CD4-positive, alpha-beta T cell treated with Interleukin-15 for 1 hour (primary cell): ENCODE results near the gene PPIF.
"Not testable (repeated sequence)": the region's sequence is repeated elsewhere in the genome, so short reads cannot be mapped to it uniquely, and the experiment has no call there.

Source experiments
- DNase-seq: peaks from one replicate; pipeline ENCODE4 v3.0.0-alpha.2; 2020

PPIF gene

DNA sequence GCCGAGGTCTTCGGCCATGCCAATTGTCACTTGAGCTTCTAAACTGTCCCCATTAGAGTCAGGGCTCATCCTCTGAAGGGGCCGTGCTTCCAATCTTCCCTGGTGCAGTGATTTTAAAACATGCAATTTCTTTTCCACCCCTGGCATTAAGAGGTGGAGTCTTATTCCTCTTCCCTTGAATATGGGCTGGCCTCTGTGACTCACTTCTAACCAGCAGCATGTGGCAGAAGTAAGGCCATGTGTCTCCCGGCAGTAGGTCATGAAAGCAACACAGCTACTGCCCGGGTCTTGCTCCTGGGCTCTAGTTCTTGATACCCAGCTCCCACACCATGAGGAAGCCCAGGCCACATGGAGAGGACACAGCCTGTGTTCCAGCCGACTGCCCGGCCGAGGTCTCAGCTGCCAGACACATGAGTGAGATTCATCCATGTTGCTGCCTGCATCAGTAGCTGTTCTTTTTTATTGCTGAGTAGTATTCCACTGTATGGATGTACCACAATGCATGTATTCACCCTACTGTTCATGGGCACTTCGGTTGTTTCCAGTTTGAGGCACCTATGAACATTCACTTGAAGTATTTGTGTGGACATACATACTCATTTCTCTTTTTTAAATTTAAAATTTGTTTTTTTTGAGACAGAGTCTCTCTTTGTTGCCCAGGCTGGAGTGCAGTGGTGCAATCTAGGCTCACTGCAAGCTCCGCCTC is 14.5 kb upstream of the PPIF start:
- DNase-seq = not testable (repeated sequence)

DNA sequence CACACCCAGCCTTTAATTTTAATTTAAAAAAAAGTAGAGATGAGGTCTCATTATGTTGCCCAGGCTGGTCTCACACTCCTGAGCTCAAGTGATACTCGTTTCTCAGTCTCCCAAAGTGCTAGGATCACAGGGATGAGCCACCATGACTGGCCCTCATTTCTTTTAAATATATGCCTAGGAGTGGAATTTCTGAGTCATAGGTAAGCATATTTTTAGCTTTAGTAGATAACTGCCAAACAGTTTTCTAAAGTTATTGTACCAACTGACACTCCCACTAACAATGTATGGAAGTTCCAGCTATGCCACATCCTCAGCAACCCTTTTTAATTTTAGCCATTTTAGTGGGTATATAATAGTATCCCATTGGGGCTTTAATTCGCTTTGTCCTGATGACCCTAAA is 13.8 kb upstream of the PPIF start:
- no peak for DNase-seq

DNA sequence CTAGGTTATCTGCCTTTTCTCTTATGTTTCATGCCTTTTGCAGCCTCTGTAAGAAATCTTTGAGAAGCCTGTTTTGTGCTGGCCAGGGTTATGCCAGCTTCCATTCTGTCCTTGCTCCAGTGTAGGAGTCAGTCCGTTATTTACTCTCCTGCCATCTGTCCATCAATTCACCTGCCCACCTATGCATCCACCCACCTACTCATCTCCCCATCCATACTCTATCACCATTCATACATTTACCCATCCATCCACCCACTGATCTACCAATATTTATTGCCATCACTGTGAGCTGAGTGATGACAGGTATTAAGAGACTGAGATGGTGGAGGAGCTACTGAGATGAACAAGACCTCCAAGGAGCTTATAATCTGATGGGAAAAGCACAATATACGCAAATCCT is 12.7 kb upstream of the PPIF start:
- no peak for DNase-seq

DNA sequence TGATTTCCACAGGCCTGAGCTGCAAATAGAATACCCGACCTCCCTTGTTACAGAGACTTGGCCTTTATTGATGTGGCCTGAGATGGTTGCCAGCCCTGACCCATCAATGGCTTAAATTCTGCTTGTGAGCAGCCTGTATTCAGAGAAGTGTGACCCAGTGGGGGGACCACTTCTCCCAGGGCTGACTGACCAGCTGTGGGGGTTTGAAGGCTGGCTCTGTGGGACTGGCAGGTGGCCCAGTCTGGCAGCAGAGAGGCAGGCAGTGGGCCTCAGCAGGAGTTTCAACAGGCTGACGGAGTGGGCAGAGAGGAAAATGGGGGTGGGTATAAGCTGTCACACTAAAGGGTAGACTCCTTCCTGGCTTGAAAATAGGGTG is 12.2 kb upstream of the PPIF start:
- DNase-seq = no peak

DNA sequence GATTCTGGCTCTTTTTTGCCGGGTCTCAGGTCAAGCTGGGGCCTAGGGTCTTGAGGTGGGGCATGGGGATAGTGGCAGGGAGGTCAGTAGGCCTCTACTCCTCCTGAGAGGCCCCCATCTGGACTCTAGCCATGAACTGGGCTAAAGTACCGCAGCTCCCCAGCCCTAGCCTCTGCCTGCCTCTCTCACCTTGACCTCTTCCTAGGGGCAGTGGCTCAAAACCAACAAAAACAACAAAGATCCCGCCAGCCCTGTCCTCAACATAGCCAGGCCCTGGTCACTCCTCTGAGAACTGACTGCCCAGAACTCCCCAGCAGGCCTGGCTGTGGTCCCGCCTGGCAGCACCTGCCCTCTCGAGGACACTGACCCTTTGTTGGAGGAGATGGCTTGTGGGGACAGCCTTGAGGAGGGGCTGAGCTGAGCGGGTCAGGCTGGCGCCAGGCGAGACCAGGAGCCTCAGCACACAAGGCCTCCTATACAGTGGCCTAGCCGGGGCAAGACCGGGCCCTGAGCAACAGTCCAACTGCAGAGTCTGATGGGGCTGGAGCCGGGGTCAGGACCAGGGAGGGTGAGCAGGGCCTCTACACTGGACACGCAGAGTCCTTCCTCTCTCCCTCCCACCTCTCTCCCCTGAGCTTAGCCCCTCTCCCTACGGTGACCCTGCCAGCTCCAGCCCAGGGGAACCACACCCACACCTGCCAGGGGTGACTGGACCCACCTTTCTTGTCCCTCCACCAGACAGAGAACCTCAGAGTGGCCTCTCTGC is 11.6 kb upstream of the PPIF start:
- DNase-seq = no peak

DNA sequence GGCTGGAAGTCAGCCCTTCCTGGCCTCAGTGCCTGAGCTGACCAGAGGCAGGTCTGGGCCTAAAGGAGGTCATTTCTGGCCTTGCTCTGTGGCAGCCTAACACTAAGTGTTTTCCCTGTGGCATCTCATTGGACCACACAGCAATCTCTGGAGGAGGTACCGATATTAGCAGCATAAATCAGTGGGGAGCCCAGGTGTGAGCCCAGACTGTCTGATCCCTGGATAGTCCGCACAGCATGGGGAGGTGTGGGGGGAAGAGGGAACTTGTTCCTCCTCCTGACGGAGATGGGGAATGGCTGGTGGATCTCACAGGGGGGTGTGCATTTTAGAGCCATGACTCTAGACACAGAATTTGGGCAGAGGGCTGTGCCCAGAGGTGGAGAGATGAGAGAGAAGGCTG is 11.0 kb upstream of the PPIF start:
- DNase-seq = no peak

DNA sequence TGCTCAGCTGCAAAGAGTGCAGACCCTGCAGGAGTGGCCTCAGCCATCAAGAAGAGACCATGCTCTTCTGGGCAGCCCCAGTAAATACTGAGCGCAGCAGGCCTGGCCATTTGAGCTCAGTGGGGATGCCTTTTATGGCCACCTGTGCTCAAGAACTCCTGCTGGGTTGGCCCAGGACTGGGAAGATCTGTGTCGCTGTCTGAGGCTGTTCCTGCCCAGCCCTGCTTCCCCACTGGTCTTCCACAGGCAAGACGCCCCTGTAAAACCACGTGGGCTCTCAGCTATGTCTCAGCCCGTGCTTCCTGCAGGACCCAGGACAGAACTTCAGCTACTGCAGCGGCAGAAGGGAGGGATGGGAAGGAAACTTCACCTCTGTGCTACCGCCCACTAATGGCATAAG is 10.5 kb upstream of the PPIF start:
- DNase-seq = no peak

DNA sequence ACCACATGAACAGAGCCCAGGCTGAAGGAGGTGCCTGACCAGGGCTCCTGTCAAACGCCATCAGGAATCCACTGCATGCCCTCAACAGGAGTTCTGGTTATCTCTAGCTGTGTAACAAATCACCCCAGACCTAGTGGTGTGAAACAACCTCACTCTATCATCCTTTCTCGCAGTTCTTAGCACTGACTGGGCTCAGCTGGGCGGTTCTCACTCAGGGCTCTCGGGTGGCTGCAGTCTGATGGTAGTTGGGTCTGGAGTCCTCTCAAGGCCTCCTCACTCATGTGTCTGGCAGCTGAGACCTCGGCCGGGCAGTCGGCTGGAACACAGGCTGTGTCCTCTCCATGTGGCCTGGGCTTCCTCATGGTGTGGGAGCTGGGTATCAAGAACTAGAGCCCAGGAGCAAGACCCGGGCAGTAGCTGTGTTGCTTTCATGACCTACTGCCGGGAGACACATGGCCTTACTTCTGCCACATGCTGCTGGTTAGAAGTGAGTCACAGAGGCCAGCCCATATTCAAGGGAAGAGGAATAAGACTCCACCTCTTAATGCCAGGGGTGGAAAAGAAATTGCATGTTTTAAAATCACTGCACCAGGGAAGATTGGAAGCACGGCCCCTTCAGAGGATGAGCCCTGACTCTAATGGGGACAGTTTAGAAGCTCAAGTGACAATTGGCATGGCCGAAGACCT is 9.3 kb upstream of the PPIF start:
- not testable (repeated sequence) for DNase-seq

DNA sequence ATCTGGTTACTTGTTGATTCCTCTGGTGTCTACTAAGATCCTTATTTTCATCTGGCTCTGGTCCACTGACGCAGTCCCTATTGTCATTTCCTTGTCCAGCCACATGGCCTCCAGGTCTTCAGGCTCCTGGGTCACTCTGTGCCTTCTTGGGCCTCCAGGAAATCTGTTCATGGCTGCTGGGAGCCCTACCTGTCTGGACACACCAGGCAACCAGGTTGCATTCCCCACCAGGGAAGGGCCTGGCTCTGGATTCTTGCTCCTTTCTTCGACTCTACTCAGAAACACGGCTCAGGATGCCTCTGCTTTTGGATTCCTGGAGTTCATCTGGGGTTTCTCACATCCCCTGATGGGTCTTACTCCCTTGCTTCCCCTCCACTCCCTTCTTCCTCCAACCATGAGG is 8.0 kb upstream of the PPIF start:
- no peak for DNase-seq

DNA sequence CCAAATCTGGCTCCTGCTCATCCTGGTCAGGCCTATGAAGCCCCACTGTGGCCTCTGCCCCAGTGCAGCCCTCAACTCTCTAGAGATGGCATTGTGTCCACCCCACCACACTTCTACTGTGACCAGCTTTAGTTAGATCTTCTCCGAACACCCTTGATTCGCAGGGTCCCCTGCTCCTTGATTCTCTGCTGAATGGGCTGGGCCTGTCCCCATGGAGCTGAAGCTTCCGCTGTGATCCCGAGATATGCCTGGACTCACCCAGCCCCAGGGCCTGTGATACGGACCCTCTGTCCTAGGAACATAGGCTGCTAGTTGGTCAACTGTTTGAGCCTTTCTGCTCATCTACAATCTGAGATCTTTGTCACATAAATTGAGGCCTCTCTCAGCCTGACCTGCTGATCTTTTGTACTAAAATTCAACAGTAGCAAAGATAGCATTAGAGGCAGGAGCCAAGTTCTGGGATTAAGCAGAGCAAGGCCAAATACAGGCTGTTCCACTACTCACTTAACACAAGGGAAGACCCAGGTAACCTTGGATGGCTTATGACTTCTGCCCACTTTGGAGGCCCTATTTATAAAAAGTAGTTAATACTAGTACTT is 6.5 kb upstream of the PPIF start:
- no peak for DNase-seq

DNA sequence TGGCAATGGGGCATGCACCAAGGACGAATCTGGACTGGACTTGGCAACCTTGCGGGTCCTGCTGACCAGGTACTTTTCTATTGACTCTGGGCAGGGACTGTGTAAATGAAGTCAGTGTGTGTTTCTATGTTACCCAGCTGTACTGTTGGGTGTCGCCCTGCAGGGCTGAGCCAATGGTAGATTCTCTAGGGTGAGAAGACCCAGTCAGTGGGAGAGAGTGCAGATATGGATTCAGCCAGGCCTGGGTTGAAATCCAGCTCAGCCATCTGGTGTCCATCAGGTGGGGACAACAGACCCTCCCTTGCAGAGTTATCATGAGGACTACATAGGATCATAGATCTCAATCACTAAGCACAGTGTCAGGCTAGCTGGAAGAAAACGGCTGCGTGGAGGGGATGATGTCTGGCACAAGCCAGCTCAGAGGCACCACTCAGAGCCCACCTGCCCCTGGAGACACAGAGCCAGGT is 4.9 kb upstream of the PPIF start:
- no peak for DNase-seq

DNA sequence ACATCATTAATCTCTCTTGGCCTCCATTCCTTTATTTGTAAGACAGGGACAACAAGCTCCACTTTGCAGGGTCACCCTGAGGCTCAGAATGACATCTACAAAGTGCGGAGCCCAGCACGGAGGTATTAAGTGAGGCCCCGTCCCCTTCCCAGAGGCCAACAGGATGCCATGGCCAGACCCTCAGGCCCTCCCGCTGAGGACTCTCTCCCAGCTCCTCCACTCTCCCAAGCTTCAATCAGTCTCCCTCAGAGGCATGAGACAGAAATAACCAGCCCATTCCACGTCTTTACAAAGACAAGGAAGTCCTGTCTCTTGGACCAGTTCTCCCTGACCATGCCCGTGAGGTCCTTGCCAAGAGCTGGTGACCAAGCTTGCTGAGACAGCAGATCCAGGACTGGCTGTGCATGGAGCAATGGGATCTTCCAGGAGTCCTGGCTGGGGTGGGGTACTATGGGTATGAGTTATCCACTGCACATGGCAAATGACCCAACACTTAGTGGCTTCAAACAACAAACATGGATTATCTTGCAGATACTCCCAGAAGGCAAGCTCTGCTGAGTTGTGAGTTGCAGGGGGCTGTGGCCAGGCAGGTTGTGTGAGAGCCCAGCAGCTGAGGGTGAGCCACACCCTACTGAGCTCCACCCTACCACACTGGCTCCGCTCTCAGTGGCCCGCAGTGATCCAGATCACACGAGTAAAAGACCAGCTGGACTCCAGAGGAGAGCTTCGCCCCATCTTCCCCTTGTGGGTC is 4.3 kb upstream of the PPIF start:
- DNase-seq = no peak

DNA sequence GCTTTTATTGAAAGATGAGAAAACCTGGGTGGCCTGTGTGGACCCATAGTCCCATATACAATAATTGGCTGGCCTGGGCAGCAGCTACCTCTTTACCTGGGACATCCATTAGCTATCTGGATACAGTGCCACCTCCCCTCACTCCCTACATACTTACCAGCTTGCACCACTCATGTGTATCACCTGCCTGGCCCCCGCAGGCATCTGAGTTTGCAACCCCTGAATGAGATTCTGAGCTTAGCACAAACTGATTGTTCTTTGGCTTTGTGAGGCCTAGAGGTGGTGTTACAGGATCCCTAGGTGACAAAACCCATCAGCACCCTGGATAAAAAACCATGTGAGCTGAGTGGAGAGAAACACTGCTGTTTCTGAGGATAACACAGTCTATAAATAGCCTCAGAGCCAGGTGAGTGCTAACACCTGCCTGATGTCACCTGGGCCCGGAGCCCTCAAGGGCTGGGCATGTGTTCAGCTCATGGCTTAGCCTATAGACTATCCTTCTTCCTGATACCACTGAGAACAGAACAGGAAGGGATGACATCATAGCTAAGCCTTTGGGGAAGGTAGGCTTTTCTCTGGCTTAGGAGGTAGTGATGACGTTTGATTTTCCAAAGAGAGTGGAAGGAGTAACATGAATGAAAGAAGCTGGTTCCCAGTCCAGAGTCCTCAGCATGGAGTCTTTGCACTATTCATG is 2.6 kb upstream of the PPIF start:
- DNase-seq = no peak

DNA sequence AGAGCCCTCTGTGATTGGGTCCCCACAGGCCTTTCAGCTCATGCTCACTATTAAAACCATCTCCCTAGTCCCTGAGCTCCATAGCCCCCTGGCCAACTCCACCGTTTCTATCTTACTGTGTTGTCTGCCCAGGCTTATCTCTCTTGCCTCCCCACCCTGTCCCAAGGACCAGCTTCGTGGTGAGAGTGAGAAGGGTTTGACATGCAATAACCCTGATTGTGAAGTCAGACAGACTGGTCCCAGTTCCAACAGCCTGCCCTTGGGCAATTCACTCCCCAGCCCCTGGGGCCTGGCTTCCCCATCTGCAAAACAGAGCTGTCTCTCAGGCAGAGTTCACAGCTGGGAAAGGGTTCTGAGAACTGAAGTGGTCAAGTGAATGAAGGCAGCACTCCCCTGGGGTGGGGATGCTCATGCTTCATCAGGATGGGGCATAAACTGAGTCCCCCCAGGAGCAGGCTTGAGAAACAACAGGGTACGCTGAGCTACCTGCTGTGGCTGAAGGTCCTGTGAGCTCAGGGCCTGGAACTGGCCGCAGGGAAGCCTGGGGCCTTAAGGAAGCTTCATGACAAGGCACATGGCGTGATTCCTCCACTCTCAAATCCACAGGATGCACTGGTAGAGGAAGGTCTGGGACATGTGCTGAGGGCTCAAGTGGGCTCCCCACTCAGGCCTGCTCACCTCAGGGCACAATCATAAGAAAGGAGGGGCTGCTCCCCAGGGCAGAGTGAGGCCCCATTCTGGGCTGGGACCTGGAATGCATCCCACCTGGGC is 1.8 kb upstream of the PPIF start:
- DNase-seq = no peak

DNA sequence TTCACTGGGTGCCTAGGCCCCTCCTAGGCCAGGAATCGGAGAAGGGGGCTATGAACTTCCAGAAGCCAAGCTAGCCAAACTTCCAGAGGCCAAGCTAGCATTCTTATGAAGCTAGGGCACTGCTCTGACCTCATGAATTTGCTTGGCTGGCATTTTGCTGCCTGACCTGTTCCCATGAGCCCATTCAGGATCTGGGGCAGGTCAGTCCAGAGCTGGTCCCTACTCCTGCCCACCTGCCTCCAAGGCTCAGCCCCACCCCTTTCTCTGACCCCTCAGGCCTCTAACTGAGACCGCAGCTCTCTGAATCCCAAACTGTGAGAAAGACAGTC is 1.3 kb upstream of the PPIF start:
- DNase-seq = no peak

DNA sequence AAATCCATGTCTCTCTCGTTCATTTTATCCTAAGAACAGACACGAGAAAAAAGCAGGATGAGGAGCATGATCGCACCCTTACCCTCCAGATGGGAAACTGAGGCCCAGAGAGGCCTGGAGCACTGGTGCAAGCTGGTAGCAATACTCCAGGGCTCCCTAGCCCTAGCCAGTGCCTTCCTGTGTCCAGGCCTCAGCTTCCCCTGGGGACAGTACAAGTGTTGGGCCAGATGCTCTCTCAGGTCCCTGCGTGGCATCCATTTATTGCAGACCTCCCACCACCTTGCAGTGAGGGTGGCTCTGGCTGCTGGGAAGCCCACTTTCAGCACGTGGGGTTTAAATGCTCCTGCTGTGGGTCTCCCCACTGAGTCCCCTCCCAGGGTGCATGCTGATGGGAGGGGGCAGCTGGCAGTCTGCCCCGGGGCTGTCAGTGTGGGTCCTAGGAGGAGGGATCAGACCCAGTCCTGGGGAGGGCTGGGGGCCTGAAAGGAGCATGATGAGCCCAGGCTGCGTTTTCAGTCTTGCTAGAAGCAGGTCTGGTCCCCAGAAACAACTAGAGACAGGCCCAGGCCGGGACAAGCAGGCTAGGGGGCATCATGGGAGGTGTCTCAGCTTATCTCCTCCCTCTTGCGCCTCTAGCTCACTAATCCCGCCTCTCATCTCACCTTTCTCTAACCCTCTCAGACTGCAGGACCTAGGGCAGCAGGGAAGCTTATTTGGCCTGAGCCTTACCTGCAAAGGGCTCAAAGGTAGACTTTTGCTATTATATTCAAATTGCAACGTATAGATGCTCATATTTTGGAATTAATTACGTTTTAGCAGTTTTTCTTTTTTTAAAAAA is 662 bp upstream of the PPIF start:
- DNase-seq = no peak

DNA sequence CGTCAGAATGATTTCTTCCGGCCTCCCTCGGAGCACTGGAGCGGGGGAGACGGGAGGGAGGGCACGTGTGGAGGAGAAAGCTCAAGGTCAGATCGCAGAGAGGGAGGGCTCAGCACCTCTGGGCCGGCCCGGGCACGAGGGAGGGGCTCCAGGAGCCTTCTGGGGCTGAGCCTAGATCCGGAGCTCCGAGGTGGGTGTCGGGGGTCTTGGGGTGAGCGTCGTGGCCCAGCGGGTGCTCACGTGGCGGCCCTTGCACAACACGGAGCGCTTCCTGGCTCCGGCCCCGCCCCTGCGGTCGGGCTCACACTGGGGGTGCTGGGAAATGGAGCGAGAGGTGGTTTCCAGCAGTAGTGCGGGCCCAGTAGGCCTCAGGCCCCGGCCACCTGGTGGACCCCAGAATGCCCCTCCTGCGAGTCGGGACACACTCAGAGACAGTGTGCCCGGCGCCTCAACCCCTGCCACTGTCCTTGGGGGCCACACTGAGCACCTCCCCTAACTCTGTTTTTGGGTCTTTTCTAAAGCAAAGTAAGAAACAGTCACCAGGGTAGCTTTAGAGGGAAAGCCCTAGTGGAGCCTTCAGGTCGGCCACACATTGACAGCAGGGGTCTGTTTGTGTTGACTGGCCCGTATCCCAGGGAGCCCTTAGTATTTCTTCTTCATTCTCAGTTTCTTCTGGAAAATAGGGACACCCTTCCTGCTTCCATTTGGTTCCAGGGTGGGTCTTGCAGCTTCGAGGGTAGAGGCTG is 798 bp downstream of the PPIF start:
- peak; percentile 84 for DNase-seq

DNA sequence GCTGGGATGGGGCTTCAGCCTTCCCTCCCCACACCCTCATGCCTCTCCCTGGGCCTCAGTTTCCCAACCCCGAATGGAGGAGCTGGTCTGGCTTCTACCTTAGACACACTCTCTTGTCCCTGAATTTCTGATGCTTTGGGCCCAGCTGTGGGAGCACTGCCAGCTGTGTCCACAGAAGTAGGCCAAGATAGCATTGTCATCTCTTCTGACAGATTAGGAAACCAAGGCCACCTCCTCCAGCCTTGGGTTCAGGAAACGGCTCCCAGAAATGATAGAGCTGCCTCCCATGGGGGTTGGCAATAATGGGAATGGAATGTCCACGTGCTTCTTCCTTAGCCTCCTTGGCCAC is 1.3 kb downstream of the PPIF start:
- DNase-seq = no peak

DNA sequence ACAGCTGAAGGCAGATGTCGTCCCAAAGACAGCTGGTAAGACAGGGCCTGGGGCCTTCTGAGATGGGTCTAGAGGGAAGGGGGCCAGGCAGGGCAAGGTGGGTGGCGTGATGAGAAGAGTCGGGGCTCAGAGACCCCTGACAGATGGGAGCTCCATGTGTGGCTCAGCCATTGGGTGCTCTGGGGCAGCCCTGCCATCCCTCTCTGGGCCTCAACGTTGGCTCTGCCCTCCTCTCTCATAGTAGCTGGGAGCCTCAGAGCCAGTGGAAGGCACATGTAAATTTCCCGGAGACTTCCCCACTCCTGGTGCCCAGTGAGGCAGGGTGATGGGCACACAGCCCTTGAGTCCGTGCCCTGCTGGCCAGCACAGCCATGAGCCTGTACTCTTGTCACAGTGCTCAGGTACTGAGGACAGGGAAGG is 1.8 kb downstream of the PPIF start:
- DNase-seq = no peak
